ENCODE measurements around the gene NDUFB8.

GRCh38 chr10:100483876-100484666, 45.6 kb downstream of the NDUFB8 start:
- TF ChIP-seq BACH2 (CRISPR knock-in tag; IDR thresholded peaks at IDR 0.05; ENCODE audit: borderline replicate concordance) (no peak), ZFP30 (CRISPR knock-in tag; IDR thresholded peaks at IDR 0.05) (no peak), OSR1 (CRISPR knock-in tag; IDR thresholded peaks at IDR 0.05) (no peak), GLIS3 (CRISPR knock-in tag; IDR thresholded peaks at IDR 0.05) (no peak), ARNTL (CRISPR knock-in tag; IDR thresholded peaks at IDR 0.05; ENCODE audit: borderline replicate concordance, low read depth) (no peak), RARB (CRISPR knock-in tag; IDR thresholded peaks at IDR 0.05) (no peak), ZC3H10 (CRISPR knock-in tag; IDR thresholded peaks at IDR 0.05) (no peak), POU6F1 (CRISPR knock-in tag; IDR thresholded peaks at IDR 0.05; ENCODE audit: borderline replicate concordance, low read depth) (no peak)
- TF ChIP-seq, protein P1, sequence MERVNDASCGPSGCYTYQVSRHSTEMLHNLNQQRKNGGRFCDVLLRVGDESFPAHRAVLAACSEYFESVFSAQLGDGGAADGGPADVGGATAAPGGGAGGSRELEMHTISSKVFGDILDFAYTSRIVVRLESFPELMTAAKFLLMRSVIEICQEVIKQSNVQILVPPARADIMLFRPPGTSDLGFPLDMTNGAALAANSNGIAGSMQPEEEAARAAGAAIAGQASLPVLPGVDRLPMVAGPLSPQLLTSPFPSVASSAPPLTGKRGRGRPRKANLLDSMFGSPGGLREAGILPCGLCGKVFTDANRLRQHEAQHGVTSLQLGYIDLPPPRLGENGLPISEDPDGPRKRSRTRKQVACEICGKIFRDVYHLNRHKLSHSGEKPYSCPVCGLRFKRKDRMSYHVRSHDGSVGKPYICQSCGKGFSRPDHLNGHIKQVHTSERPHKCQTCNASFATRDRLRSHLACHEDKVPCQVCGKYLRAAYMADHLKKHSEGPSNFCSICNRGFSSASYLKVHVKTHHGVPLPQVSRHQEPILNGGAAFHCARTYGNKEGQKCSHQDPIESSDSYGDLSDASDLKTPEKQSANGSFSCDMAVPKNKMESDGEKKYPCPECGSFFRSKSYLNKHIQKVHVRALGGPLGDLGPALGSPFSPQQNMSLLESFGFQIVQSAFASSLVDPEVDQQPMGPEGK (CRISPR knock-in tag; IDR thresholded peaks at IDR 0.05; ENCODE audit: borderline replicate concordance): no peak

Measured in SK-N-SH treated with all-trans-retinoic acid at 6 μM for 48 hours (cell line).